Endothelial cell of umbilical vein (primary cell): ENCODE measurements around the gene PDSS2. TPM values are rescaled to one million over a fixed set of nuclear protein-coding genes. Genes with fewer than 3 reads are reported as not detected.

Experiments used
- BruUV-seq: library from RNA; stranded (reverse); fragments of 400-500 nt; replicated peaks from 2 replicates; lab custom pipeline; 2021; lab: Mats Ljungman, UMichigan
- CTCF ChIA-PET: fragments of 300-600, 350-600 bp; sonication (Branson Sonifier 250); formaldehyde crosslinking; loops from one replicate; lab custom pipeline; 2021; ENCODE audit warnings: antibody characterized with exemption, inconsistent platforms; lab: Charles Lee
- POLR2A ChIA-PET: fragments of 300-600, 350-600 bp; sonication (Branson Sonifier 250); formaldehyde crosslinking; loops from one replicate; lab custom pipeline; 2021; ENCODE audit warnings: antibody characterized with exemption, inconsistent platforms; lab: Charles Lee
- DNase-seq: peaks from one replicate; pipeline ENCODE4 v3.0.0-alpha.2; 2011; ENCODE audit warnings: low read depth, low spot score
- FAIRE-seq: peaks from 2 replicates; lab custom pipeline; 2011; peaks lifted over from hg19 to GRCh38; lab: Jason Lieb, UNC
- H2AFZ ChIP-seq: 2 replicates; pipeline ENCODE4 v1.6.0; 2012; ENCODE audit warnings: low read depth, low read length, control low read depth, inconsistent platforms
- H3K27ac ChIP-seq: 2 replicates; pipeline ENCODE4 v1.5.1; 2011; ENCODE audit warnings: low read depth, mild to moderate bottlenecking, control low read depth, low read length, moderate library complexity; ENCODE audit not compliant: insufficient read depth
- H3K27me3 ChIP-seq, 2 experiments: 2 replicates each; pipeline versions ENCODE4 v1.6.0 to v1.6.1; 2011; ENCODE audit warnings: low read length in 2 of 2, mixed read lengths in 1 of 2; ENCODE audit not compliant: control insufficient read depth in 2 of 2, insufficient read depth in 2 of 2
- H3K36me3 ChIP-seq, 2 experiments: 2 replicates in 1 of 2; 3 replicates in 1 of 2; pipeline ENCODE4 v1.5.1; 2011; ENCODE audit warnings: low read length in 2 of 2, mild to moderate bottlenecking in 1 of 2, moderate library complexity in 1 of 2; ENCODE audit not compliant: control insufficient read depth in 2 of 2, insufficient read depth in 2 of 2; ENCODE audit errors: extremely low read depth in 1 of 2
- H3K4me1 ChIP-seq: 3 replicates; pipeline ENCODE4 v1.5.1; 2011; ENCODE audit warnings: mild to moderate bottlenecking, low read length; ENCODE audit not compliant: control insufficient read depth, insufficient read depth; ENCODE audit errors: extremely low read depth
- H3K4me2 ChIP-seq: 2 replicates; pipeline ENCODE4 v1.6.1; 2011; ENCODE audit warnings: low read length, control low read depth, mixed read lengths; ENCODE audit not compliant: insufficient read depth
- H3K4me3 ChIP-seq, 3 experiments: fragments of 200-600 bp in 1 of 3; sonication (generic), shearing (Covaris generic) in 1 of 3; replicated peaks in 1 of 3; 2 replicates each; pipeline ENCODE4 v1.5.1; 2011 to 2016; ENCODE audit warnings: control low read depth in 3 of 3, low read length in 3 of 3, mild to moderate bottlenecking in 2 of 3, inconsistent platforms in 1 of 3, low read depth in 1 of 3, moderate library complexity in 1 of 3; ENCODE audit not compliant: insufficient read depth in 1 of 3
- H3K79me2 ChIP-seq: 2 replicates; pipeline ENCODE4 v1.6.0; 2012; ENCODE audit warnings: low read length, inconsistent platforms; ENCODE audit not compliant: control insufficient read depth, insufficient read depth
- H3K9ac ChIP-seq: replicated peaks from 2 replicates; pipeline ENCODE3; 2011; ENCODE audit warnings: low read length, control low read depth; ENCODE audit not compliant: insufficient read depth; ENCODE audit errors: extremely low read depth
- H3K9me1 ChIP-seq: replicated peaks from 3 replicates; pipeline ENCODE4 v1.6.0; 2011; ENCODE audit warnings: mild to moderate bottlenecking, low read length; ENCODE audit not compliant: control insufficient read depth, insufficient read depth; ENCODE audit errors: extremely low read depth
- H3K9me3 ChIP-seq: replicated peaks from 2 replicates; pipeline ENCODE4 v1.5.1; 2012; ENCODE audit warnings: low read length, inconsistent platforms; ENCODE audit not compliant: control insufficient read depth, insufficient read depth
- H4K20me1 ChIP-seq: replicated peaks from 2 replicates; pipeline ENCODE3; 2011; ENCODE audit warnings: mild to moderate bottlenecking, low read length; ENCODE audit not compliant: control insufficient read depth, insufficient read depth; ENCODE audit errors: extremely low read depth
- CTCF ChIP-seq, 2 donors: IDR thresholded peaks; 1 replicate in 1 of 2; 2 replicates in 1 of 2; pipeline ENCODE4 v1.5.1; 2011; ENCODE audit warnings: low read length in 2 of 2, mild to moderate bottlenecking in 2 of 2, moderate library complexity in 2 of 2, control low read depth in 1 of 2, inconsistent platforms in 1 of 2, low read depth in 1 of 2; ENCODE audit not compliant: insufficient read depth in 1 of 2; ENCODE audit errors: extremely low read depth in 1 of 2
- EZH2 ChIP-seq: IDR thresholded peaks from 2 replicates; pipeline ENCODE4 v1.6.1; 2012; ENCODE audit warnings: borderline replicate concordance, low read depth, mild to moderate bottlenecking, moderate library complexity, low read length, inconsistent platforms; ENCODE audit not compliant: severe bottlenecking
- FOS ChIP-seq: IDR thresholded peaks from 2 replicates; pipeline ENCODE4 v1.6.1; 2011; ENCODE audit warnings: mild to moderate bottlenecking, low read length, moderate library complexity, borderline replicate concordance; ENCODE audit not compliant: insufficient read depth
- GATA2 ChIP-seq: IDR thresholded peaks from 2 replicates; pipeline ENCODE4 v1.7.0; 2011; ENCODE audit warnings: low read depth, mild to moderate bottlenecking, moderate library complexity, mixed read lengths, low read length; ENCODE audit not compliant: insufficient read length, insufficient read depth
- JUN ChIP-seq: IDR thresholded peaks from 2 replicates; pipeline ENCODE4 v1.6.1; 2011; ENCODE audit warnings: borderline replicate concordance, low read depth; ENCODE audit not compliant: insufficient read length, insufficient read depth
- MAX ChIP-seq: IDR thresholded peaks from 2 replicates; pipeline ENCODE4 v1.6.1; 2011; ENCODE audit not compliant: insufficient read depth, insufficient read length
- MYC ChIP-seq: IDR thresholded peaks from one replicate; pipeline ENCODE4 v1.6.1; 2011; ENCODE audit warnings: mild to moderate bottlenecking, low read depth, low read length
- POLR2A ChIP-seq: IDR thresholded peaks from 2 replicates; pipeline ENCODE4 v1.6.1; 2012; ENCODE audit warnings: low read depth, mild to moderate bottlenecking, control low read depth, low read length
- POLR2AphosphoS5 ChIP-seq: IDR thresholded peaks from 2 replicates; pipeline ENCODE4 v1.6.1; 2012; ENCODE audit warnings: low read depth, mild to moderate bottlenecking, control low read depth, low read length, moderate library complexity; ENCODE audit not compliant: insufficient read depth
- dilution Hi-C: fragments of 300-500 bp; cut with MboI; formaldehyde crosslinking; loops from one replicate; pipeline ENCODE4 v1.15.0; 2019; ENCODE audit warnings: low sequenced_read_pairs; ENCODE audit not compliant: extremely low pct_ligation_motif_present
- intact Hi-C: fragments of 100-400 bp; cut with micrococcal nuclease; formaldehyde crosslinking; loops from one replicate; pipeline ENCODE4 v1.10.0; 2022
- polyA plus RNA-seq, 4 experiments: library from polyadenylated mRNA; depleted of rRNA in 3 of 4; stranded (reverse) in 3 of 4; unstranded in 1 of 4; fragments of >200 nt; gene quantifications; 2 replicates each; pipeline versions ENCODE4 v1.2.1 to v1.2.3, GENCODE V29; 2011 to 2012; ENCODE audit warnings: missing spikeins in 1 of 4
- total RNA-seq: library from RNA; stranded (reverse); gene quantifications from 2 replicates; pipeline ENCODE4 v1.2.3, GENCODE V29; 2021

The PDSS2 gene
- total and polyA plus RNA-seq, 2 donors (not counting 3 experiments of a cell fraction or from before 2014, with no cell fraction given) = 7.6 to 9.3 TPM

- intact Hi-C loops = no loop called here
- POLR2A ChIA-PET = no interaction called here
- dilution Hi-C loops = no loop called here
These were observed 118.5 kb downstream of the PDSS2 start for GRCh38 chr6:107340881-107341280.

More at GRCh38 chr6:107340881-107341280, 118.5 kb downstream of the PDSS2 start:
- Histone ChIP-seq H3K9me3 (no peaks in the 10 kb centered on the region), H3K9ac (no peak overlapping the region), H3K27ac (no peak overlapping the region), H3K9me1 (no peaks in the 10 kb centered on the region), H3K79me2 (no peaks in the 10 kb centered on the region), H3K36me3 (no peaks in the 10 kb centered on the region), H3K27me3 (no peaks in the 10 kb centered on the region), H3K4me2 (no peak overlapping the region), H2AFZ (no peak overlapping the region), H3K4me1 (peaks cover 8% of the 10 kb centered on the region), H4K20me1 (no peaks in the 10 kb centered on the region), H3K4me3 (no peak overlapping the region)
- TF ChIP-seq POLR2A = no peak
- TF ChIP-seq CTCF (IDR thresholded peaks at IDR 0.05; ENCODE audit: extremely low read depth in 1 of 2, insufficient read depth in 1 of 2, low read depth in 1 of 2, low read length in 2 of 2) = no peak
- TF ChIP-seq GATA2 = no peak
- no peak for TF ChIP-seq EZH2
- TF ChIP-seq MYC = no peak
- TF ChIP-seq JUN = no peak
- TF ChIP-seq MAX = no peak
- no peak for TF ChIP-seq FOS
- TF ChIP-seq POLR2AphosphoS5 = no peak
- DNase-seq (no peak), FAIRE-seq (no peak)
- no TSS peak for BruUV-seq
- CTCF ChIA-PET = interaction anchor here (1.5 to 2.2 kb wide), 2 partner anchors 18 to 23 kb away, joined by 4 to 5 read pairs; no protein-coding TSS in a partner anchor
